ENCODE data around the gene SRSF9. TPM values are rescaled to one million over a fixed set of nuclear protein-coding genes. Genes with fewer than 3 reads are reported as not detected.

The SRSF9 gene
- polyA plus RNA-seq, 2 of the 4 experiments (the other 2 are of a cell fraction): 218 to 306 TPM

DNA sequence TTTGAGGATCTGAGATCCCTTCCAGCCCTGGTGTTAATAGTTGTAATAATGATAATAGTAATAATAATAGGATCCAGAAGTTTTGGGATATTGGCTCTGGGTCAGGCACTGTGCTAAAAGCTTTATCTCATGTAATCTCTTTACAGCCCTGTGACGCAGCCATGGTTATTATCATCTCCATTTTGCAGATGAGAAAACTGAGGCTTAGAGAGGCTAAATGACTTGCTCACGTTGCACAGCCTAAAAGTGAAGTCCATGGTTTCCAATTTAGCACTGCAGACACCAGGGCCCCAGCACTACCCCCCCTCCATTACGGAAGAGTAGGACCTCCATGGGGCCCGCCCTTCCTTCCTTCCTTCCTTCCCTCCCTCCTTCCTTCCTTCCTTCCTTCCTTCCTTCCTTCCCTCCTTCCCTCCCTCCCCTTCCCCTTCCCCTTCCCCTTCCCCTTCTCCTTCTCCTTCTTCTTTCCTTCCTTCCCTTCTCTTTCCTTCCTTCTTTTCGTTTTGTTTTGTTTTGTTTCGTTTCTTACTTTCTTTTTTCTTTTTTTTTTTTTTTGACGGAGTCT, 46.6 kb downstream of the SRSF9 start:
- CTCF ChIA-PET: interaction anchor here (1.7 kb wide), 1 partner anchor 66 kb away, joined by 4 read pairs; no protein-coding TSS in a partner anchor
- Histone ChIP-seq H3K27ac (no peak overlapping the region), H3K4me3 (no peak overlapping the region), H3K4me2 (no peak overlapping the region), H3K4me1 (no peaks in the 10 kb centered on the region), H3K9me3 (no peaks in the 10 kb centered on the region)
- WGBS (ENCODE audit: missing lambda C conversion rate): 42% methylated on average over 7 of the region's 7 CpGs
- TF ChIP-seq RNF2 (IDR thresholded peaks at IDR 0.05; ENCODE audit: borderline replicate concordance, low read depth) (no peak), BHLHE40 (IDR thresholded peaks at IDR 0.05; ENCODE audit: low read depth, low read length) (no peak), RCOR1 (IDR thresholded peaks at IDR 0.05; ENCODE audit: low read depth, low read length) (no peak), GATA3 (IDR thresholded peaks at IDR 0.05; ENCODE audit: borderline replicate concordance) (no peak), SREBF2 (IDR thresholded peaks at IDR 0.05) (no peak), JUN (IDR thresholded peaks at IDR 0.05) (no peak), RARB (CRISPR knock-in tag; IDR thresholded peaks at IDR 0.05) (no peak)
- TF ChIP-seq, protein P1, sequence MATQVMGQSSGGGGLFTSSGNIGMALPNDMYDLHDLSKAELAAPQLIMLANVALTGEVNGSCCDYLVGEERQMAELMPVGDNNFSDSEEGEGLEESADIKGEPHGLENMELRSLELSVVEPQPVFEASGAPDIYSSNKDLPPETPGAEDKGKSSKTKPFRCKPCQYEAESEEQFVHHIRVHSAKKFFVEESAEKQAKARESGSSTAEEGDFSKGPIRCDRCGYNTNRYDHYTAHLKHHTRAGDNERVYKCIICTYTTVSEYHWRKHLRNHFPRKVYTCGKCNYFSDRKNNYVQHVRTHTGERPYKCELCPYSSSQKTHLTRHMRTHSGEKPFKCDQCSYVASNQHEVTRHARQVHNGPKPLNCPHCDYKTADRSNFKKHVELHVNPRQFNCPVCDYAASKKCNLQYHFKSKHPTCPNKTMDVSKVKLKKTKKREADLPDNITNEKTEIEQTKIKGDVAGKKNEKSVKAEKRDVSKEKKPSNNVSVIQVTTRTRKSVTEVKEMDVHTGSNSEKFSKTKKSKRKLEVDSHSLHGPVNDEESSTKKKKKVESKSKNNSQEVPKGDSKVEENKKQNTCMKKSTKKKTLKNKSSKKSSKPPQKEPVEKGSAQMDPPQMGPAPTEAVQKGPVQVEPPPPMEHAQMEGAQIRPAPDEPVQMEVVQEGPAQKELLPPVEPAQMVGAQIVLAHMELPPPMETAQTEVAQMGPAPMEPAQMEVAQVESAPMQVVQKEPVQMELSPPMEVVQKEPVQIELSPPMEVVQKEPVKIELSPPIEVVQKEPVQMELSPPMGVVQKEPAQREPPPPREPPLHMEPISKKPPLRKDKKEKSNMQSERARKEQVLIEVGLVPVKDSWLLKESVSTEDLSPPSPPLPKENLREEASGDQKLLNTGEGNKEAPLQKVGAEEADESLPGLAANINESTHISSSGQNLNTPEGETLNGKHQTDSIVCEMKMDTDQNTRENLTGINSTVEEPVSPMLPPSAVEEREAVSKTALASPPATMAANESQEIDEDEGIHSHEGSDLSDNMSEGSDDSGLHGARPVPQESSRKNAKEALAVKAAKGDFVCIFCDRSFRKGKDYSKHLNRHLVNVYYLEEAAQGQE (IDR thresholded peaks at IDR 0.05): no peak
- POLR2A ChIA-PET: no interaction called here
- DNase-seq (ENCODE audit: low read depth in 1 of 2, low spot score in 1 of 2) (no peak), FAIRE-seq (no peak), ATAC-seq (no peak)

DNA sequence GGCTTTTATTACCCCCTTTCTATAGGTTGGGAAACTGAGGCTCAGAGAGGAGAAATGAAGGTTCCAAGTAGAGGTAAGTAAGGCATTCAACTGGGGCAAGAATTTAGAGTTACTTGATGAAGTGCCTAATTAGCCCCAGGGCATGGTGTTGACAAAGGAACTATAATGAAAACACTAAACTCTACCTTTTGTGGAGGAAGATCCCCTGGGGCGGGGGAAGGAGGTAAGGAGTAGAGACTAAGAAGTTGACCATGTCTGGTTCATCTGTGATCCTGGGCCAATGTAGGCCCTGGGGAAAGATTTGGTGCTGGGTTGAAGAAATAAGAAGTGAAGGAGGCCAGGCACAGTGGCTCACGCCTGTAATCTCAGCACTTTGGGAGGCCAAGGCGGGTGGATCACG, 47.8 kb downstream of the SRSF9 start:
- no peaks in the 10 kb centered on the region for H3K4me1 ChIP-seq
- TF ChIP-seq, protein P2, sequence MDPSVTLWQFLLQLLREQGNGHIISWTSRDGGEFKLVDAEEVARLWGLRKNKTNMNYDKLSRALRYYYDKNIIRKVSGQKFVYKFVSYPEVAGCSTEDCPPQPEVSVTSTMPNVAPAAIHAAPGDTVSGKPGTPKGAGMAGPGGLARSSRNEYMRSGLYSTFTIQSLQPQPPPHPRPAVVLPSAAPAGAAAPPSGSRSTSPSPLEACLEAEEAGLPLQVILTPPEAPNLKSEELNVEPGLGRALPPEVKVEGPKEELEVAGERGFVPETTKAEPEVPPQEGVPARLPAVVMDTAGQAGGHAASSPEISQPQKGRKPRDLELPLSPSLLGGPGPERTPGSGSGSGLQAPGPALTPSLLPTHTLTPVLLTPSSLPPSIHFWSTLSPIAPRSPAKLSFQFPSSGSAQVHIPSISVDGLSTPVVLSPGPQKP (IDR thresholded peaks at IDR 0.05; ENCODE audit: low read depth, low read length): no peak
- TF ChIP-seq CEBPB (IDR thresholded peaks at IDR 0.05): no peak
- TF ChIP-seq, protein P1 (IDR thresholded peaks at IDR 0.05): no peak
- no peak for TF ChIP-seq RNF2 (IDR thresholded peaks at IDR 0.05; ENCODE audit: borderline replicate concordance, low read depth)
- no peak for TF ChIP-seq POLR2A (IDR thresholded peaks at IDR 0.05; ENCODE audit: low read length)
- TF ChIP-seq MYC (IDR thresholded peaks at IDR 0.05; ENCODE audit: borderline replicate concordance, low read length): no peak
- TF ChIP-seq, protein P3, sequence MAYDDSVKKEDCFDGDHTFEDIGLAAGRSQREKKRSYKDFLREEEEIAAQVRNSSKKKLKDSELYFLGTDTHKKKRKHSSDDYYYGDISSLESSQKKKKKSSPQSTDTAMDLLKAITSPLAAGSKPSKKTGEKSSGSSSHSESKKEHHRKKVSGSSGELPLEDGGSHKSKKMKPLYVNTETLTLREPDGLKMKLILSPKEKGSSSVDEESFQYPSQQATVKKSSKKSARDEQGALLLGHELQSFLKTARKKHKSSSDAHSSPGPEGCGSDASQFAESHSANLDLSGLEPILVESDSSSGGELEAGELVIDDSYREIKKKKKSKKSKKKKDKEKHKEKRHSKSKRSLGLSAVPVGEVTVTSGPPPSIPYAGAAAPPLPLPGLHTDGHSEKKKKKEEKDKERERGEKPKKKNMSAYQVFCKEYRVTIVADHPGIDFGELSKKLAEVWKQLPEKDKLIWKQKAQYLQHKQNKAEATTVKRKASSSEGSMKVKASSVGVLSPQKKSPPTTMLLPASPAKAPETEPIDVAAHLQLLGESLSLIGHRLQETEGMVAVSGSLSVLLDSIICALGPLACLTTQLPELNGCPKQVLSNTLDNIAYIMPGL (CRISPR knock-in tag; IDR thresholded peaks at IDR 0.05; ENCODE audit: borderline replicate concordance): no peak
- no peak for TF ChIP-seq CBX8 (IDR thresholded peaks at IDR 0.05)
- no peak for TF ChIP-seq MAFK (IDR thresholded peaks at IDR 0.05; ENCODE audit: partially characterized antibody)
- no peak for TF ChIP-seq RFX5 (IDR thresholded peaks at IDR 0.05)
- no peak for TF ChIP-seq SMC3 (IDR thresholded peaks at IDR 0.05)
- TF ChIP-seq JUN (IDR thresholded peaks at IDR 0.05): no peak
- no peak for TF ChIP-seq FOSB (CRISPR knock-in tag; IDR thresholded peaks at IDR 0.05)
- no peak for TF ChIP-seq EHF (CRISPR knock-in tag; IDR thresholded peaks at IDR 0.05)
- TF ChIP-seq, protein P4, sequence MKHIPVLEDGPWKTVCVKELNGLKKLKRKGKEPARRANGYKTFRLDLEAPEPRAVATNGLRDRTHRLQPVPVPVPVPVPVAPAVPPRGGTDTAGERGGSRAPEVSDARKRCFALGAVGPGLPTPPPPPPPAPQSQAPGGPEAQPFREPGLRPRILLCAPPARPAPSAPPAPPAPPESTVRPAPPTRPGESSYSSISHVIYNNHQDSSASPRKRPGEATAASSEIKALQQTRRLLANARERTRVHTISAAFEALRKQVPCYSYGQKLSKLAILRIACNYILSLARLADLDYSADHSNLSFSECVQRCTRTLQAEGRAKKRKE (CRISPR knock-in tag; IDR thresholded peaks at IDR 0.05; ENCODE audit: low read depth): no peak
- TF ChIP-seq ZNF302 (CRISPR knock-in tag; IDR thresholded peaks at IDR 0.05): no peak
- no peaks in the 10 kb centered on the region for H3K9me3 ChIP-seq
- DNase-seq (ENCODE audit: low read depth in 1 of 2, low spot score in 1 of 2): no peak
- no peak for FAIRE-seq
- no peak overlapping the region for H3K27ac ChIP-seq
- CTCF ChIA-PET: interaction anchor here (0.9 to 5.5 kb wide), 3 partner anchors 8 to 65 kb away, joined by 3 to 42 read pairs (median 9); no protein-coding TSS in a partner anchor
- POLR2A ChIA-PET: no interaction called here
- no peak overlapping the region for H3K4me2 ChIP-seq
- no peak overlapping the region for H3K4me3 ChIP-seq
- WGBS (ENCODE audit: missing lambda C conversion rate): 82% methylated on average over 4 of the region's 4 CpGs
- ATAC-seq: no peak
